Lung microvascular endothelial cell (primary cell): Measurements from ENCODE around the gene KIF26B. TPM values are rescaled to one million over a fixed set of nuclear protein-coding genes. Genes with fewer than 3 reads are reported as not detected.

ENCODE experiments used
- DNase-seq, 2 donors: peaks; one replicate each; pipeline versions ENCODE4 v3.0.0 to v3.0.0-alpha.2; 2010; ENCODE audit warnings: low read depth in 2 of 2
- total RNA-seq: library from RNA; depleted of rRNA; stranded (reverse); fragments of >200 nt; gene quantifications from 2 replicates; pipeline ENCODE4 v1.2.1, GENCODE V29; 2014

KIF26B gene
- total RNA-seq, 1 donor from 2014 or later: 1.4 TPM

- no peak for DNase-seq
Measured at GRCh38 chr1:245412306-245412705, 257.5 kb downstream of the KIF26B start.

- no peak for DNase-seq
Measured at GRCh38 chr1:245416781-245417180, 262.0 kb downstream of the KIF26B start.

DNA sequence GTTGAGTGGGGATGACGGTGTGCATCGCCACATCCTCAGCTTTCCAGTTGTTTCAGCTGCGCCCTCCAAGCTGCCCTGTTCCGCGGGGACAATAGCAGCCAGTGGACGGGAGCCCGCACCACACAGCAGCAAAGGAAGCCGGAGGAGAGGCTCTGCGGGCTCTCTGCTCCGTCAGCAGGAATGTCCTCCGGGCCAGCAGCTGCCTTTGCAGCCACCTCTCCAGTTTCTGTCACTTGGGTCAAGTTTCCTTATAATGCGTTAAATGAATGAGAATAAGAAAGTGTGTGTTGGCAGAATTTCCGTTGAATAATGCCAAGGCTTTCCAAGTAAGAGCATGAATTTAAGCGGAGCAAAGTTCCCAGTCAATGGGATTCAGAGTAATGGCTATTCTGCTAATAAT is 263.3 kb downstream of the KIF26B start:
- DNase-seq: no peak

DNA sequence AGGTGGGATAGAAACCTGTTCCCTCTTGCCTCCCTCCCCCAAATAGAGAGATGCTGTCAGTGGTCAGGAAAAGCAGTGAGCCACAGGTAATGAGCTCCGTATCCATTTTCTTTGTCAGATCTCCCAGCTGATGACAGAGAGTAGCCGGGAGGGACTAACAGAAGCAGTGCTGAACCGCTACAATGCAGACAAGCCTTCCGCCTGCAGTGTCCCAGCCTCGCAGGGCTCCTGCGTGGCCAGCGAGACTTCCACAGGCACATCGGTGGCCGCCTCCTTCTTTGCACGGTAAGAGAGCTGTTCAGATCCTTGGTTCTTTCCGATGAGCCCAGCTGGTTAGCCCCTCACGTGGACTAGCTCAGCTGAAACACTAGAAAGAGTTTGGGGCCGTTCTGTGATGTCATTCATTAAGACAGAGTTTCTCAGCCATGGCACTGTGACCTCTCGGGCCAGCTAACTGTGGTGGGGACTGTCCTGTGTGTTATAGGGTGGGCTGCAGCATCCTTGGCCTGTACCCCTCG is 264.7 kb downstream of the KIF26B start:
- no peak for DNase-seq

- no peak for DNase-seq
Measured at GRCh38 chr1:245419989-245420388, 265.2 kb downstream of the KIF26B start.

- DNase-seq: no peak
Measured at GRCh38 chr1:245420926-245421325, 266.1 kb downstream of the KIF26B start.

DNA sequence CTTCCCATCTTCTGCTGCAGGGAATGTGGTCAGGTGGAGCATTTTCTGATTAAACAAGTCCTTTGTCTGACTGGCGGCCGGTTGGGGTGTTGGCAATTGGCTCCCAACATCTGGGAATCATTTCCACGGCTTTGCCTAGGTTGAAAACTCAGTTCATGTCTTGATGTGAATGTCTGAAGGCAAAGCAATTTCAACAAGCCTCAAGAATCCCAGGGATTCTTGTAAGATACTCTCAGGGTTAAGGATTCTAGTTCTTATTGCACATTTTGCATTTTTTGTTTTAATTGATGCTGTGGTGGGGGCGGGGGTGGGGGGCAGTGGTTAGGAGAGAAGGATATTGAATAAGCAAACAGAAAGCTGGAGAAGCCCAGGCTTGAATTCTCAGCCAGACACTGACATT is 273.9 kb downstream of the KIF26B start:
- DNase-seq: no peak

- DNase-seq: no peak
Measured at GRCh38 chr1:245431706-245432105, 276.9 kb downstream of the KIF26B start.

- no peak for DNase-seq
Measured at GRCh38 chr1:245432228-245432875, 277.6 kb downstream of the KIF26B start.

DNA sequence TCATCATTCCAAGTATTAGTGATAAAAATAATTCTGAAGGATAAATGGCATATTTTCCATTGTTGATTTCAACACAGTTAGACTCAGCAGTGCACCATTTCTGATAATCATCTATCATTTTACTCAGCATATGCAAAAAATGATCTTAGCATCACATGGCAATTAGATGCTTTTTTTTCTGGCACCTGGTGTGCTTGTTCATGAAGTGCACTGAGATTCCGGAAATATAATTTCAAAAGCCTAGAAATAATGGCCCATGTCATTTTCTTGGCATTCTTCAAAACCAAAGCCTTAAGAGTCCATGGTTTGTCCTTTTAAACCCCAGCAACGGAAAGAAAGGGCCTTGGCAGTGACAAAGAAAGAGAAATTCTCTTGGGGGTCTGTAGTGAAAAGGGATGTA is 278.8 kb downstream of the KIF26B start:
- DNase-seq: no peak

- DNase-seq: no peak
Measured at GRCh38 chr1:245434280-245434679, 279.5 kb downstream of the KIF26B start.

- DNase-seq: no peak
Measured at GRCh38 chr1:245436407-245436806, 281.6 kb downstream of the KIF26B start.

- no peak for DNase-seq
Measured at GRCh38 chr1:245437369-245438062, 282.7 kb downstream of the KIF26B start.

DNA sequence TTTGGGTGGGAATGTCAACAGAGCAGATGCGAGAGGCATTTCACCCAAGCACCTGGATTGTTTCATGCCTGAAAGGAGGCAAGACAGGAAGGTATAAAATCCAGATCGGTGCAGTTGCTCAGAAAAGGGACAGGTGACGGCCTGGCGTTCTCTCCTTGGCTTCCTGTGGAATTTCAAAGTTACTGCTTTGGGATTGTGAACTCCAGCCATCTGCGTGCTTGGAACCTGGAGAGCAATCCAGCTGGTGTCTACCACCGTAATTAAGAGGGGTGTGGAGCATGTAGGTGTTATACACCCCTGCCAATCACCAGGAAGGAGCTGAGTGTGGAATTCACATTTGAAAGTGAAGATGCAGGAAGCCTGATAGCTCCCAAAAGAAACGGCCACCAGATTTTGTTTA is 286.1 kb downstream of the KIF26B start:
- no peak for DNase-seq

- DNase-seq: peak; percentile 9 to 22
Measured at GRCh38 chr1:245441689-245442088, 286.9 kb downstream of the KIF26B start.

DNA sequence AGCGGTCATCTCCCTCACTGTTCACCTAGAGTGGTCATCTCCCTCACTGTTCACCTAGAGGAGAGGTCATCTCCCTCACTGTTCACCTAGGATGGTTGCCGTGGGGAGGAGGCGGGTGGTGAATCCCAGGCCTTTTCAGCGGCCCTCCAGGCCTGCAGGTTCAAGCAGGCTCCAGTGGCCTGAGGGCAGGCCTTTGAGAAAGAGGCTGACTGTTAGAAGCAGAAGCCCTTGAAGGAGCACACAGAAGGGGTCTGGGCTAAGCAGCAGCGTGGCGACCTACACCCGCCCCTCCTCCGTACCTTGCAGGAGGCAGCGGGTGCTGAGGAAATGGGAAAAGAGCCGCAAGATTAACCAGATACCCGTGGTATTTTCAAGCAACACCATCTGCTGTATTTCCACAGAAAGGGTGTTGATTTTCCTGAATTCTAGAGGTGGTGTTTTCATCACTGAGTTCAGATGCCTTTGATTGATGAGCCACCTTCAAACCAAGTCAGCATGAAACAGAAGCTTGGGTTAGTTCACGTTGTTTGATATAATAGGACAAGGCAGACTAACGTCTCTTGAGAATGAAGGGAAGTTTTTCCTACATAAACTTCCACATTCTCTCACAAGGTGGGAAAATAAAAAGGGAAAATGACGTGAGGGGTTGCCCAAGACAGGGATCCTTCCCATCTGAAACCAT is 289.5 kb downstream of the KIF26B start:
- no peak for DNase-seq

DNA sequence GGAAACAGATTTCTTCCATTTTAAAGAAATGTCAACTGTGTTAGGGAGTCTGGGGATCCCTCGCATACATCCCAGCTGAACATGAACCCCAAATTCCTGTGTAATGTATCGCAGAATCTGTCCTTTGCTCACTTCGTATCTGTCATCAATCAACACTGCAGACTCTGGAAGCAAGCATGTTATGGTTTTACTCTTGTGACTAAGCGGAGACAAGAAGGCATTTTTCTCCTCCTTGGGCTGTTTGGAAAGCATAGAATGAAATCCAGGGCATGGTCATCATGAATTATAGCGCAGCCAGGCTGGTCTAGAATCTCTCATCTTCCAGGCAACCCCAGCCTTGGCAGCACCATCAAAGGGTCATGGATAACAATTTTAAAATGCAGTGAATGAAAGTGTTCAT is 290.2 kb downstream of the KIF26B start:
- no peak for DNase-seq

DNA sequence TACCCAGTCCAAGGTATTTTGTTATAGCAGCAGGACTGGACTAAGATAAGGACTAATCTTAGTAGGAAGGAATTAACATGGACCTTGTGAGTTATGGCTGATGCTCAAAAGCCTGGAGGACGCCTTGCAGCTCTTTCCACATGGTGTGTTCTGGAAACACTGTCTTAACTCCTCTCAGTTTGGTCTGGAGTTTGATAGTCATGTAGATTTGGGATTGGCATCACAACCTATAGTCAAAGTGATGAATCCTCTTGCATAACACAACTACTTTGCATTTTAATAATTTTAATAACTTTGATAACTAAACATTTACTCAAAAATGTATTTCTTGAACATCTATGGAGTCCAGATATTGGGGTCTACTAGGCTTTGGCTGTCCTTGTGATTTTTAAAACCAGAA is 293.7 kb downstream of the KIF26B start:
- DNase-seq: no peak

DNA sequence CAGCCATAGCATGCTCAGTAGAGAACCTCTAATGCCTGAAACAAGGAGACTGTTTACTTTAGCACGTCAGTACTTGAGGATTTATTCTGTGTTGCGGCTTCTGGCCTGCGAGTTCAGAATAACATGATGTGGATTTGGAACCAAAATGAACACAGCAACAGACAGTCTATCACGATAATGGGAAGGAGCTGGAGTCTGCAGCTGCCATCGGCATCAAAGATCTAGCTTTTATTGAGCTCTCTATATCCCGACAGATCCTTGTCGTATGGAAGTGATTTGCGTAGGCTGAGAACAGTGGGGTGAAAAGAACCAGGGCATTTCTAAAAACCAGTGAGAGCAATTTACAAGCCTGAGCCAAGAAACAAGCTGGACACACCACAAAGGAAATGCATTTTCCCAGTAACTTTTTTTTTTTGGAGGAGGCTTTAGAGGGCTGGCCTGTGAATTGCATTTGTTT is 294.2 kb downstream of the KIF26B start:
- no peak for DNase-seq

DNA sequence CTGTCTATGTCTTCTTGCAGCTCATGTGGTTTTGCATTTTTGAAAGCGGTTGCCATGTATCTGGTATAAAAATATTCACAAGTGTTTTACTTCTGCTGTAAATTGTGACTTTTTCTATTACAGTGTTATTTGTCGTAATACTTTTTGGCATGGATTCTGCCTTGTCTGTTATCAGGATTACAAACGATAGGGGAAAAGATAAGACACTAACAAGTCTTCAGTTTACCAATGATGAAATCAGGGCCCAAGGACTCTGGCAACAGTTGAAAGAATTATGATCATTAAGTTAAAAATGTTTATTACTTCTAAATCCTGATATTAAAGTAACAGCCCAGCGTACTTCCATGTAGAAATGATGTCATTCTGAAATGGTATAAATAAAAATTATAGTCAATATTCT is 298.8 kb downstream of the KIF26B start:
- no peak for DNase-seq

- DNase-seq: no peak
Measured at GRCh38 chr1:245454051-245454450, 299.3 kb downstream of the KIF26B start.

GRCh38 chr1:245457562-245457961 is 302.8 kb downstream of the KIF26B start:
- no peak for DNase-seq

GRCh38 chr1:245458234-245458633 is 303.4 kb downstream of the KIF26B start:
- no peak for DNase-seq
